ENCODE data around the gene NFKBIB.

GRCh38 chr19:38917516-38917915, 17.7 kb downstream of the NFKBIB start:
- no peak for TF ChIP-seq POLR2A (IDR thresholded peaks at IDR 0.05; ENCODE audit: low read length)
- TF ChIP-seq GATA1 (IDR thresholded peaks at IDR 0.05; ENCODE audit: low read depth, low read length): no peak
